Measurements from ENCODE around the gene DOCK4. TPM values are rescaled to one million over a fixed set of nuclear protein-coding genes. Genes with fewer than 3 reads are reported as not detected.

Gene DOCK4
- total and polyA plus RNA-seq, 3 donors from 2014 or later = 5.4 to 17.1 (median 12.4) TPM

- 90 to 91% methylated on average over 3 of the region's 3 CpGs for WGBS, 2 donors
- H3K4me1 ChIP-seq = no peaks in the 10 kb centered on the region
- H3K27ac ChIP-seq = no peak overlapping the region
- intact Hi-C loops (cut with DNase I; ENCODE audit: low total_unique reads) = no loop called here
- no peak overlapping the region for H3K4me3 ChIP-seq
- no peaks in the 10 kb centered on the region for H3K9me3 ChIP-seq
- no peaks in the 10 kb centered on the region for H3K36me3 ChIP-seq (ENCODE audit: low read depth, missing control alignments)
- TF ChIP-seq POLR2A (IDR thresholded peaks at IDR 0.05) (no peak), CTCF (IDR thresholded peaks at IDR 0.05) (no peak)
- no peak for DNase-seq
- no peaks in the 10 kb centered on the region for H3K27me3 ChIP-seq
Measured at GRCh38 chr7:111681242-111681641, 525.0 kb downstream of the DOCK4 start.

- no peaks in the 10 kb centered on the region for H3K9me3 ChIP-seq
- 45 to 61% methylated on average over 2 of the region's 2 CpGs for WGBS, 2 donors
- TF ChIP-seq CTCF (IDR thresholded peaks at IDR 0.05) = no peak
- no peak for TF ChIP-seq POLR2A (IDR thresholded peaks at IDR 0.05)
- H3K27me3 ChIP-seq = no peaks in the 10 kb centered on the region
- no peaks in the 10 kb centered on the region for H3K36me3 ChIP-seq (ENCODE audit: low read depth, missing control alignments)
- H3K4me1 ChIP-seq = no peaks in the 10 kb centered on the region
- H3K27ac ChIP-seq = no peak overlapping the region
- DNase-seq = no peak
- H3K4me3 ChIP-seq = no peak overlapping the region
- intact Hi-C loops (cut with DNase I; ENCODE audit: low total_unique reads) = no loop called here
Measured at GRCh38 chr7:111678986-111679385, 527.2 kb downstream of the DOCK4 start.

- H3K27ac ChIP-seq = no peak overlapping the region
- WGBS, 2 donors = 42 to 51% methylated on average over 3 of the region's 3 CpGs
- no peak overlapping the region for H3K4me3 ChIP-seq
- no peaks in the 10 kb centered on the region for H3K9me3 ChIP-seq
- no peak for DNase-seq
- no peaks in the 10 kb centered on the region for H3K27me3 ChIP-seq
- no peaks in the 10 kb centered on the region for H3K36me3 ChIP-seq (ENCODE audit: low read depth, missing control alignments)
- no peaks in the 10 kb centered on the region for H3K4me1 ChIP-seq
- intact Hi-C loops (cut with DNase I; ENCODE audit: low total_unique reads) = no loop called here
- TF ChIP-seq POLR2A (IDR thresholded peaks at IDR 0.05) (no peak), CTCF (IDR thresholded peaks at IDR 0.05) (no peak)
Measured at GRCh38 chr7:111678281-111678680, 527.9 kb downstream of the DOCK4 start.

GRCh38 chr7:111677848-111678247 lies 528.4 kb downstream of the DOCK4 start:
- no peak overlapping the region for H3K4me3 ChIP-seq
- H3K27me3 ChIP-seq = no peaks in the 10 kb centered on the region
- H3K4me1 ChIP-seq = no peaks in the 10 kb centered on the region
- TF ChIP-seq CTCF (IDR thresholded peaks at IDR 0.05) (no peak), POLR2A (IDR thresholded peaks at IDR 0.05) (no peak)
- no peaks in the 10 kb centered on the region for H3K9me3 ChIP-seq
- no peaks in the 10 kb centered on the region for H3K36me3 ChIP-seq (ENCODE audit: low read depth, missing control alignments)
- intact Hi-C loops (cut with DNase I; ENCODE audit: low total_unique reads) = no loop called here
- no peak for DNase-seq
- H3K27ac ChIP-seq = no peak overlapping the region

- Histone ChIP-seq H3K36me3 (ENCODE audit: low read depth, missing control alignments) (no peaks in the 10 kb centered on the region), H3K9me3 (no peaks in the 10 kb centered on the region), H3K27ac (no peak overlapping the region), H3K4me3 (no peak overlapping the region), H3K4me1 (no peaks in the 10 kb centered on the region), H3K27me3 (no peaks in the 10 kb centered on the region)
- TF ChIP-seq POLR2A (IDR thresholded peaks at IDR 0.05) = no peak
- TF ChIP-seq CTCF (IDR thresholded peaks at IDR 0.05) = no peak
- intact Hi-C loops (cut with DNase I; ENCODE audit: low total_unique reads) = no loop called here
- WGBS, 2 donors = 25 to 65% methylated on average over 2 of the region's 2 CpGs
- DNase-seq = no peak
Measured at GRCh38 chr7:111676811-111677210, 529.4 kb downstream of the DOCK4 start.

Small RNA genes lying within 50 kb of the gene (small RNA-seq; reads per million reads assigned to genes)
- gene RNA5SP237 = 0 reads per million in 2 donors

Other genes starting within 250 kb of the DOCK4 start
- gene ZNF277, start 296 bp upstream of the DOCK4 start, total RNA-seq = 10 to 100 TPM; 13.9 to 15.4 TPM
- gene ZNF277, start 296 bp upstream of the DOCK4 start, polyA plus RNA-seq (ENCODE audit: insufficient read depth, low read depth, low replicate concordance) = 14.6 TPM
- gene IFRD1, start 244.1 kb upstream of the DOCK4 start, total RNA-seq = 10 to 100 TPM; 84.7 to 99.8 TPM
- gene IFRD1, start 244.1 kb upstream of the DOCK4 start, polyA plus RNA-seq (ENCODE audit: insufficient read depth, low read depth, low replicate concordance) = 50.9 TPM

Data from testis (tissue), 3 donors.